LNCaP clone FGC (cell line): ENCODE results near the gene PPP2R2D.

ENCODE experiments used
- DNase-seq: peaks from one replicate; pipeline ENCODE4 v3.0.0-alpha.2; 2011; ENCODE audit warnings: low read depth
- H3K4me3 ChIP-seq: 2 replicates; pipeline ENCODE4 v1.5.1; 2011; ENCODE audit warnings: mild to moderate bottlenecking, low read depth, low read length, control low read depth
- CTCF ChIP-seq: IDR thresholded peaks from 2 replicates; pipeline ENCODE4 v1.5.1; 2012; ENCODE audit warnings: mild to moderate bottlenecking; ENCODE audit not compliant: control insufficient read depth, insufficient read depth; ENCODE audit errors: extremely low read depth

The PPP2R2D gene

GRCh38 chr10:131930150-131930549, 29.3 kb downstream of the PPP2R2D start:
- DNase-seq = no peak
- no peak for TF ChIP-seq CTCF
- H3K4me3 ChIP-seq = no peak overlapping the region

- DNase-seq = no peak
- no peak overlapping the region for H3K4me3 ChIP-seq
- no peak for TF ChIP-seq CTCF
These were observed 29.9 kb downstream of the PPP2R2D start for GRCh38 chr10:131930586-131931330.

- DNase-seq = no peak
- no peak overlapping the region for H3K4me3 ChIP-seq
- TF ChIP-seq CTCF = no peak
These were observed 31.2 kb downstream of the PPP2R2D start for GRCh38 chr10:131931981-131932380.

- DNase-seq = no peak
- TF ChIP-seq CTCF = no peak
- H3K4me3 ChIP-seq = no peak overlapping the region
These were observed 32.3 kb downstream of the PPP2R2D start for GRCh38 chr10:131933016-131933695.

- no peak for TF ChIP-seq CTCF
- H3K4me3 ChIP-seq = no peak overlapping the region
- DNase-seq = no peak
These were observed 32.9 kb downstream of the PPP2R2D start for GRCh38 chr10:131933696-131934086.

- no peak for TF ChIP-seq CTCF
- H3K4me3 ChIP-seq = no peak overlapping the region
- no peak for DNase-seq
These were observed 34.0 kb downstream of the PPP2R2D start for GRCh38 chr10:131934769-131935168.
